IMR-90 (cell line): ENCODE data around the gene NPPA. TPM values are rescaled to one million over a fixed set of nuclear protein-coding genes. Genes with fewer than 3 reads are reported as not detected.

Source experiments
- ATAC-seq: fragments of 200-7000 bp; cut with Tn5 transposase; 2 replicates; pipeline ENCODE4 v1.9.1; 2020; ENCODE audit warnings: low read depth, mild to moderate bottlenecking, moderate library complexity
- BruUV-seq: library from RNA; stranded (reverse); fragments of 400-500 nt; replicated peaks from 2 replicates; lab custom pipeline; 2021; lab: Mats Ljungman, UMichigan
- CTCF ChIA-PET: fragments of 300-600 bp; formaldehyde crosslinking; extraction: SDS; loops from one replicate; lab custom pipeline; 2021; ENCODE audit warnings: antibody characterized with exemption; lab: Yijun Ruan, JAX
- POLR2A ChIA-PET: fragments of 300-600 bp; sonication (Branson Sonifier 250); formaldehyde crosslinking; loops from one replicate; lab custom pipeline; 2022; ENCODE audit warnings: antibody characterized with exemption; ENCODE audit not compliant: unreplicated experiment; lab: Charles Lee
- DNase-seq: peaks from one replicate; pipeline ENCODE4 v3.0.0; 2013
- H2AFZ ChIP-seq: replicated peaks from 2 replicates; pipeline ENCODE3; 2013; ENCODE audit warnings: low read length, mild to moderate bottlenecking; ENCODE audit not compliant: poor library complexity
- H2AK5ac ChIP-seq: 2 replicates; pipeline ENCODE4 v1.6.1; 2013; ENCODE audit warnings: low read depth, low read length, inconsistent platforms
- H2AK9ac ChIP-seq: replicated peaks from 2 replicates; pipeline ENCODE3; 2013; ENCODE audit warnings: mild to moderate bottlenecking, low read depth, low read length, moderate library complexity; ENCODE audit not compliant: poor library complexity
- H2BK120ac ChIP-seq: 2 replicates; pipeline ENCODE4 v1.6.1; 2013; ENCODE audit warnings: low read depth, low read length, inconsistent platforms
- H2BK15ac ChIP-seq: 3 replicates; pipeline ENCODE4 v1.6.1; 2013; ENCODE audit warnings: low read depth, low read length, inconsistent platforms
- H2BK20ac ChIP-seq: 2 replicates; pipeline ENCODE4 v1.6.1; 2013; ENCODE audit warnings: low read depth, mild to moderate bottlenecking, inconsistent platforms, low read length, moderate library complexity
- H2BK5ac ChIP-seq: 2 replicates; pipeline ENCODE4 v1.6.1; 2013; ENCODE audit warnings: mild to moderate bottlenecking, low read depth, low read length, inconsistent platforms; ENCODE audit not compliant: poor library complexity, severe bottlenecking
- H3K14ac ChIP-seq: replicated peaks from 2 replicates; pipeline ENCODE4 v1.6.1; 2013; ENCODE audit warnings: low read depth, low read length, inconsistent platforms
- H3K18ac ChIP-seq: 2 replicates; pipeline ENCODE4 v1.6.1; 2013; ENCODE audit warnings: low read depth, low read length, control low read depth
- H3K23ac ChIP-seq: 2 replicates; pipeline ENCODE4 v1.6.1; 2013; ENCODE audit warnings: low read depth, low read length, inconsistent platforms
- H3K27ac ChIP-seq: 2 replicates; pipeline ENCODE4 v1.5.1; 2013; ENCODE audit warnings: mild to moderate bottlenecking, control low read depth, low read length; ENCODE audit not compliant: insufficient read depth
- H3K27me3 ChIP-seq: 2 replicates; pipeline ENCODE4 v1.6.1; 2013; ENCODE audit warnings: low read length; ENCODE audit not compliant: control insufficient read depth, insufficient read depth
- H3K36me3 ChIP-seq: 2 replicates; pipeline ENCODE4 v1.6.1; 2013; ENCODE audit warnings: low read length, mixed read lengths; ENCODE audit not compliant: control insufficient read depth, insufficient read depth
- H3K4ac ChIP-seq: 2 replicates; pipeline ENCODE4 v1.6.1; 2013; ENCODE audit warnings: low read depth, low read length, inconsistent platforms
- H3K4me1 ChIP-seq: 2 replicates; pipeline ENCODE4 v1.6.1; 2013; ENCODE audit warnings: low read length, mixed read lengths; ENCODE audit not compliant: control insufficient read depth, insufficient read depth
- H3K4me2 ChIP-seq: 2 replicates; pipeline ENCODE4 v1.6.1; 2013; ENCODE audit warnings: low read depth, mild to moderate bottlenecking, control low read depth, low read length, moderate library complexity
- H3K4me3 ChIP-seq: 2 replicates; pipeline ENCODE4 v1.5.1; 2013; ENCODE audit warnings: low read depth, mild to moderate bottlenecking, control low read depth, low read length, moderate library complexity; ENCODE audit not compliant: insufficient read depth
- H3K56ac ChIP-seq: 2 replicates; pipeline ENCODE4 v1.6.1; 2013; ENCODE audit warnings: low read length, inconsistent platforms; ENCODE audit not compliant: insufficient read depth; ENCODE audit errors: extremely low read depth
- H3K79me1 ChIP-seq, 2 experiments: 2 replicates each; pipeline ENCODE4 v1.6.1; 2013; ENCODE audit warnings: low read length in 2 of 2, inconsistent platforms in 1 of 2, low read depth in 1 of 2
- H3K9ac ChIP-seq: 2 replicates; pipeline ENCODE4 v1.6.1; 2013; ENCODE audit warnings: low read depth, low read length, control low read depth
- H3K9me1 ChIP-seq: 2 replicates; pipeline ENCODE4 v1.6.1; 2013; ENCODE audit warnings: low read length, inconsistent platforms; ENCODE audit not compliant: insufficient read depth
- H3K9me3 ChIP-seq: 2 replicates; pipeline ENCODE4 v1.6.1; 2013; ENCODE audit warnings: low read length; ENCODE audit not compliant: control insufficient read depth, insufficient read depth
- H4K20me1 ChIP-seq: 2 replicates; pipeline ENCODE4 v1.6.1; 2013; ENCODE audit warnings: low read length, inconsistent platforms; ENCODE audit not compliant: insufficient read depth
- H4K5ac ChIP-seq: 2 replicates; pipeline ENCODE4 v1.6.1; 2013; ENCODE audit warnings: mild to moderate bottlenecking, low read depth, low read length, control low read depth
- H4K8ac ChIP-seq, 2 experiments: 2 replicates each; pipeline ENCODE4 v1.6.1; 2013; ENCODE audit warnings: low read depth in 2 of 2, low read length in 2 of 2, control low read depth in 1 of 2, inconsistent platforms in 1 of 2
- H4K91ac ChIP-seq: 2 replicates; pipeline ENCODE4 v1.6.1; 2013; ENCODE audit warnings: low read depth, low read length, inconsistent platforms; ENCODE audit not compliant: insufficient read depth
- BHLHE40 ChIP-seq: fragments of 150-350 bp; IDR thresholded peaks from 2 replicates; pipeline ENCODE4 v1.6.1; 2016; ENCODE audit warnings: mild to moderate bottlenecking, low read depth, low read length
- CEBPB ChIP-seq: IDR thresholded peaks from 2 replicates; pipeline ENCODE4 v1.6.1; 2012; ENCODE audit warnings: low read depth, low read length, improper control_type of control experiment
- CHD1 ChIP-seq: IDR thresholded peaks from 2 replicates; pipeline ENCODE4 v1.6.1; 2012; ENCODE audit warnings: low read depth, low read length, improper control_type of control experiment
- FOS ChIP-seq: fragments of 150-350 bp; IDR thresholded peaks from 2 replicates; pipeline ENCODE4 v1.6.1; 2016; ENCODE audit warnings: low read depth, low read length
- MAFK ChIP-seq: IDR thresholded peaks from 2 replicates; pipeline ENCODE4 v1.6.1; 2012; ENCODE audit warnings: low read depth, low read length, improper control_type of control experiment
- MAZ ChIP-seq: IDR thresholded peaks from 2 replicates; pipeline ENCODE4 v1.6.1; 2012; ENCODE audit warnings: low read depth, mild to moderate bottlenecking, low read length, improper control_type of control experiment, moderate library complexity, borderline replicate concordance
- MXI1 ChIP-seq: IDR thresholded peaks from 2 replicates; pipeline ENCODE4 v1.6.1; 2012; ENCODE audit warnings: low read depth, mild to moderate bottlenecking, low read length, moderate library complexity, borderline replicate concordance
- NFE2L2 ChIP-seq: fragments of 150-350 bp; IDR thresholded peaks from 2 replicates; pipeline ENCODE4 v1.6.1; 2016; ENCODE audit warnings: low read depth, mild to moderate bottlenecking, low read length
- RAD21 ChIP-seq: IDR thresholded peaks from 2 replicates; pipeline ENCODE4 v1.6.1; 2012; ENCODE audit warnings: low read length, improper control_type of control experiment
- RCOR1 ChIP-seq: IDR thresholded peaks from 2 replicates; pipeline ENCODE4 v1.6.1; 2012; ENCODE audit warnings: mild to moderate bottlenecking, low read length, improper control_type of control experiment; ENCODE audit not compliant: insufficient replicate concordance
- RFX5 ChIP-seq: IDR thresholded peaks from 2 replicates; pipeline ENCODE4 v1.8.0; 2012; ENCODE audit warnings: low read depth, mild to moderate bottlenecking, low read length, moderate library complexity
- SMC3 ChIP-seq: fragments of 150-350 bp; IDR thresholded peaks from 2 replicates; pipeline ENCODE4 v1.6.1; 2016; ENCODE audit warnings: low read depth, mild to moderate bottlenecking, antibody characterized with exemption, low read length, moderate library complexity
- WGBS, 2 experiments: methylation state at CpG; one replicate each; pipeline versions ENCODE4 v1.1.5 to v1.1.7; 2013; ENCODE audit warnings: missing lambda C conversion rate in 2 of 2; ENCODE audit not compliant: insufficient read length in 1 of 2; ENCODE audit errors: extremely low coverage in 2 of 2; 5-methylcytosine and 5-hydroxymethylcytosine counted together
- dilution Hi-C: fragments of 300-500 bp; cut with HindIII; formaldehyde crosslinking; loops from one replicate; pipeline ENCODE4 v1.14.3; 2018; ENCODE audit warnings: low sequenced_read_pairs; ENCODE audit not compliant: unreplicated experiment
- in situ Hi-C: fragments of 300-500 bp; cut with MboI; formaldehyde crosslinking; loops from 3 replicates; pipeline ENCODE4 v1.14.3; 2019; ENCODE audit warnings: low sequenced_read_pairs, inconsistent platforms, mixed read lengths
- intact Hi-C: fragments of 100-400 bp; cut with micrococcal nuclease; formaldehyde crosslinking; loops from 2 replicates; pipeline ENCODE4 v1.10.0; 2022
- polyA plus RNA-seq, 3 experiments: library from polyadenylated mRNA; depleted of rRNA; stranded (reverse); fragments of >200 nt; gene quantifications; 2 replicates each; pipeline ENCODE4 v1.2.3, GENCODE V29; 2012; ENCODE audit warnings: low replicate concordance in 1 of 3
- total RNA-seq: library from RNA; depleted of rRNA; stranded (reverse); fragments of >200 nt; gene quantifications from 2 replicates; pipeline ENCODE4 v1.2.3, GENCODE V29; 2012
- TF ChIP-seq, protein P1 (sequence below): fragments of 150-350 bp; IDR thresholded peaks from 2 replicates; pipeline ENCODE4 v1.6.1; 2016; ENCODE audit warnings: low read depth, mild to moderate bottlenecking, low read length, moderate library complexity, borderline replicate concordance
- TF ChIP-seq, protein P2 (sequence below): fragments of 150-350 bp; IDR thresholded peaks from 2 replicates; pipeline ENCODE4 v1.6.1; 2017; ENCODE audit warnings: mild to moderate bottlenecking, antibody characterized with exemption, low read length, low read depth
- TF ChIP-seq, protein P3 (sequence below): conservative IDR thresholded peaks from 2 replicates; pipeline ENCODE4 v1.5.1; 2012; ENCODE audit warnings: mild to moderate bottlenecking, low read depth, low read length, improper control_type of control experiment

NPPA gene
- total and polyA plus RNA-seq, 2 of the 4 experiments (the other 2 are of a cell fraction): not detected

DNA sequence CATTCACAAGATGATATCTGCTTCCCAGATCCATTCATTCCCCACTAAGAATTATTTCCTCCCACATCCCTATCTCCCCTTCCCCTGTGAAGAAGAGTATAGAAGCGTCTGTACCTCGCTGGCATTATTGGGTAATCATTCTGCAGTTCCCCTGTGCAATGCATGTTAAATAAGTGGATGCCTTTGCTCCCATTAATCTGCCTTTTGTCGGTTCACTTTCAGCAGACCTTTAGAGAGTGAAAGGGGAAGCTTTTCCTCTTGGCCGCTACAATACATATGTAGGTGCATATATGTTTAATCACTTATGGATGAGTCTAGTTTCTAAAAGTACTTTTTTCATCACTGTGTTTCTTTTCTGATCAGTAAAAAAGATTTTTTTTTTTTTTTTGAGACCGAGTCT lies 34.6 kb downstream of the NPPA start:
- intact Hi-C loops: no loop called here
- no peak overlapping the region for H3K4ac ChIP-seq
- no peak for TF ChIP-seq MAZ
- no peak for TF ChIP-seq BHLHE40
- TF ChIP-seq, protein P1, sequence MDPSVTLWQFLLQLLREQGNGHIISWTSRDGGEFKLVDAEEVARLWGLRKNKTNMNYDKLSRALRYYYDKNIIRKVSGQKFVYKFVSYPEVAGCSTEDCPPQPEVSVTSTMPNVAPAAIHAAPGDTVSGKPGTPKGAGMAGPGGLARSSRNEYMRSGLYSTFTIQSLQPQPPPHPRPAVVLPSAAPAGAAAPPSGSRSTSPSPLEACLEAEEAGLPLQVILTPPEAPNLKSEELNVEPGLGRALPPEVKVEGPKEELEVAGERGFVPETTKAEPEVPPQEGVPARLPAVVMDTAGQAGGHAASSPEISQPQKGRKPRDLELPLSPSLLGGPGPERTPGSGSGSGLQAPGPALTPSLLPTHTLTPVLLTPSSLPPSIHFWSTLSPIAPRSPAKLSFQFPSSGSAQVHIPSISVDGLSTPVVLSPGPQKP: no peak
- TF ChIP-seq, protein P2, sequence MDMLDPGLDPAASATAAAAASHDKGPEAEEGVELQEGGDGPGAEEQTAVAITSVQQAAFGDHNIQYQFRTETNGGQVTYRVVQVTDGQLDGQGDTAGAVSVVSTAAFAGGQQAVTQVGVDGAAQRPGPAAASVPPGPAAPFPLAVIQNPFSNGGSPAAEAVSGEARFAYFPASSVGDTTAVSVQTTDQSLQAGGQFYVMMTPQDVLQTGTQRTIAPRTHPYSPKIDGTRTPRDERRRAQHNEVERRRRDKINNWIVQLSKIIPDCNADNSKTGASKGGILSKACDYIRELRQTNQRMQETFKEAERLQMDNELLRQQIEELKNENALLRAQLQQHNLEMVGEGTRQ: no peak
- no peak for TF ChIP-seq FOS
- no peak for TF ChIP-seq MXI1
- TF ChIP-seq CHD1: no peak
- no peak for TF ChIP-seq RFX5
- no peak for TF ChIP-seq SMC3
- no peak for TF ChIP-seq NFE2L2
- no peak for TF ChIP-seq RAD21
- TF ChIP-seq, protein P3, sequence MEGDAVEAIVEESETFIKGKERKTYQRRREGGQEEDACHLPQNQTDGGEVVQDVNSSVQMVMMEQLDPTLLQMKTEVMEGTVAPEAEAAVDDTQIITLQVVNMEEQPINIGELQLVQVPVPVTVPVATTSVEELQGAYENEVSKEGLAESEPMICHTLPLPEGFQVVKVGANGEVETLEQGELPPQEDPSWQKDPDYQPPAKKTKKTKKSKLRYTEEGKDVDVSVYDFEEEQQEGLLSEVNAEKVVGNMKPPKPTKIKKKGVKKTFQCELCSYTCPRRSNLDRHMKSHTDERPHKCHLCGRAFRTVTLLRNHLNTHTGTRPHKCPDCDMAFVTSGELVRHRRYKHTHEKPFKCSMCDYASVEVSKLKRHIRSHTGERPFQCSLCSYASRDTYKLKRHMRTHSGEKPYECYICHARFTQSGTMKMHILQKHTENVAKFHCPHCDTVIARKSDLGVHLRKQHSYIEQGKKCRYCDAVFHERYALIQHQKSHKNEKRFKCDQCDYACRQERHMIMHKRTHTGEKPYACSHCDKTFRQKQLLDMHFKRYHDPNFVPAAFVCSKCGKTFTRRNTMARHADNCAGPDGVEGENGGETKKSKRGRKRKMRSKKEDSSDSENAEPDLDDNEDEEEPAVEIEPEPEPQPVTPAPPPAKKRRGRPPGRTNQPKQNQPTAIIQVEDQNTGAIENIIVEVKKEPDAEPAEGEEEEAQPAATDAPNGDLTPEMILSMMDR: no peak
- no peak for TF ChIP-seq CEBPB
- no peak for TF ChIP-seq RCOR1
- TF ChIP-seq MAFK: no peak
- no TSS peak for BruUV-seq
- H2BK5ac ChIP-seq: no peak overlapping the region
- peaks cover 41% of the 10 kb centered on the region for H3K36me3 ChIP-seq
- H2BK15ac ChIP-seq: no peak overlapping the region
- H3K56ac ChIP-seq: no peak overlapping the region
- no peak overlapping the region for H2BK120ac ChIP-seq
- no peak overlapping the region for H3K9ac ChIP-seq
- H2AK5ac ChIP-seq: no peak overlapping the region
- no peak overlapping the region for H3K23ac ChIP-seq
- no peak overlapping the region for H3K4me3 ChIP-seq
- H4K20me1 ChIP-seq: peaks cover 3% of the 10 kb centered on the region; the same call in 1 of the 2 replicates
- H3K14ac ChIP-seq: no peak overlapping the region
- H2AK9ac ChIP-seq: no peak overlapping the region
- no peak overlapping the region for H2BK20ac ChIP-seq
- H3K9me1 ChIP-seq: peaks cover 3% of the 10 kb centered on the region; the same call in 1 of the 2 replicates
- no peaks in the 10 kb centered on the region for H3K27me3 ChIP-seq
- no peak overlapping the region for H3K4me2 ChIP-seq
- no peaks in the 10 kb centered on the region for H3K9me3 ChIP-seq
- no peak overlapping the region for H3K18ac ChIP-seq
- H4K5ac ChIP-seq: no peak overlapping the region
- dilution Hi-C loops: no loop called here
- no peak overlapping the region for H3K27ac ChIP-seq
- H4K8ac ChIP-seq: no peak overlapping the region
- no peaks in the 10 kb centered on the region for H3K4me1 ChIP-seq
- H4K91ac ChIP-seq: no peak overlapping the region
- ChIA-PET POLR2A (no interaction called here), CTCF (no interaction called here)
- in situ Hi-C loops: no loop called here
- no peak for ATAC-seq
- no CpG with 5 or more reads among the region's 5 CpGs for whole genome bisulfite sequencing, 2 experiments
- peaks cover 5 to 65% of the 10 kb centered on the region in 2 experiments; a peak in 3 of 4 replicates for H3K79me1 ChIP-seq
- no peak overlapping the region for H2AFZ ChIP-seq
- DNase-seq: no peak
